Sigmoid colon (tissue), 7 donors: ENCODE measurements around the gene PRMT5. TPM values are rescaled to one million over a fixed set of nuclear protein-coding genes. Genes with fewer than 3 reads are reported as not detected.
"Not testable (repeated sequence)": the region's sequence is repeated elsewhere in the genome, so short reads cannot be mapped to it uniquely, and the experiment has no call there.

ENCODE experiments used
- DNase-seq: peaks from one replicate; pipeline ENCODE4 v3.0.0-alpha.2; 2019
- H3K27ac ChIP-seq, 4 donors: fragments of 200-600 bp; sonication (generic); one replicate each; pipeline ENCODE4 v1.5.1; 2016 to 2019; ENCODE audit warnings: mild to moderate bottlenecking in 1 of 4
- H3K27me3 ChIP-seq, 3 donors: fragments of 200-600 bp; sonication (generic); one replicate each; pipeline ENCODE4 v1.5.1; 2019; ENCODE audit warnings: mild to moderate bottlenecking in 1 of 3
- H3K36me3 ChIP-seq, 4 donors: fragments of 200-600 bp; sonication (generic); one replicate each; pipeline ENCODE4 v1.5.1; 2016 to 2019
- H3K4me1 ChIP-seq, 4 donors: fragments of 200-600 bp; sonication (generic); one replicate each; pipeline ENCODE4 v1.5.1; 2017 to 2019
- H3K4me3 ChIP-seq, 4 donors: fragments of 200-600 bp; sonication (generic); one replicate each; pipeline ENCODE4 v1.5.1; 2017 to 2019; ENCODE audit warnings: mild to moderate bottlenecking in 2 of 4, moderate library complexity in 1 of 4
- H3K9me3 ChIP-seq, 4 donors: fragments of 200-600 bp in 3 of 4; sonication (generic) in 3 of 4; one replicate each; pipeline versions ENCODE4 v1.5.1 to v1.6.1; 2013 to 2019
- CTCF ChIP-seq, 4 experiments: fragments of 450-650 bp in 3 of 4; fragments of 200-600 bp in 1 of 4; IDR thresholded peaks; one replicate each; pipeline ENCODE4 v1.5.1; 2016 to 2019; ENCODE audit warnings: antibody characterized with exemption in 4 of 4, mild to moderate bottlenecking in 3 of 4, moderate library complexity in 2 of 4
- EP300 ChIP-seq, 4 donors: sonication (generic); formaldehyde crosslinking; IDR thresholded peaks; one replicate each; pipeline ENCODE4 v1.6.1; 2017; ENCODE audit warnings: antibody characterized with exemption in 4 of 4
- POLR2A ChIP-seq, 2 donors: fragments of 450-650 bp; IDR thresholded peaks; one replicate each; pipeline ENCODE4 v1.6.1; 2016; ENCODE audit warnings: antibody characterized with exemption in 2 of 2, mild to moderate bottlenecking in 2 of 2, moderate library complexity in 2 of 2
- POLR2AphosphoS5 ChIP-seq, 4 donors: sonication (generic); formaldehyde crosslinking; IDR thresholded peaks; one replicate each; pipeline ENCODE4 v1.6.1; 2017; ENCODE audit warnings: antibody characterized with exemption in 4 of 4
- WGBS, 2 donors: extraction: QIAGEN DNeasy Blood & Tissue Kit; methylation state at CpG; one replicate each; pipeline ENCODE4 v1.1.7; 2013; 5-methylcytosine and 5-hydroxymethylcytosine counted together
- intact Hi-C: fragments of 100-400 bp; cut with DNase I; formaldehyde crosslinking; loops from one replicate; pipeline ENCODE4 v1.15.1; 2023
- polyA plus RNA-seq, 3 donors: library from polyadenylated mRNA; stranded (reverse); fragments of 200-250 nt; gene quantifications; one replicate each; pipeline ENCODE4 v1.2.3, GENCODE V29; 2013
- total RNA-seq, 4 donors: library from RNA; depleted of rRNA; stranded (reverse); fragments of >200 nt; gene quantifications; one replicate each; pipeline ENCODE4 v1.1.0, GENCODE V29; 2016
- donor health status: healthy with polysubstance abuse.
- donor health status: Bipolar disorder and iron deficiency.
- donor health status: healthy.

PRMT5 gene
- total and polyA plus RNA-seq, 7 donors = 33.3 to 66.7 (median 53.3) TPM

GRCh38 chr14:22955702-22956569, 26.8 kb upstream of the PRMT5 start:
- H3K36me3 ChIP-seq = peaks cover 0 to 30% (median 6%) of the 10 kb centered on the region in 4 donors
- H3K9me3 ChIP-seq = no peaks in the 10 kb centered on the region
- intact Hi-C loops = loop anchor here (2.0 kb wide), 1 partner anchor 25 kb away; no protein-coding TSS in a partner anchor
- no peaks in the 10 kb centered on the region for H3K27me3 ChIP-seq
- peak; percentile 58 for DNase-seq
- TF ChIP-seq POLR2A (IDR thresholded peaks at IDR 0.05) = no peak
- TF ChIP-seq POLR2AphosphoS5 (IDR thresholded peaks at IDR 0.05) = no peak
- TF ChIP-seq CTCF (IDR thresholded peaks at IDR 0.05) = no peak
- peaks cover 0 to 17% (median 6%) of the 10 kb centered on the region in 4 donors for H3K4me1 ChIP-seq
- peak overlapping the region; percentile 90 to 94 (median 94) for H3K27ac ChIP-seq
- H3K4me3 ChIP-seq = peak overlapping the region; percentile 51 to 72 (median 60)
- WGBS, 2 donors = 3 to 26% methylated on average over 19 of the region's 19 CpGs

GRCh38 chr14:22952418-22952817, 23.2 kb upstream of the PRMT5 start:
- Histone ChIP-seq H3K27me3 (no peaks in the 10 kb centered on the region), H3K9me3 (no peaks in the 10 kb centered on the region), H3K4me1 (peaks cover 0 to 17% (median 6%) of the 10 kb centered on the region in 4 donors), H3K27ac (no peak overlapping the region), H3K4me3 (no peak overlapping the region), H3K36me3 (peaks cover 0 to 55% (median 15%) of the 10 kb centered on the region in 4 donors)
- peak; percentile 3 for DNase-seq
- WGBS, 2 donors = 95 to 96% methylated on average over 1 of the region's 1 CpG
- intact Hi-C loops = no loop called here
- TF ChIP-seq POLR2A (IDR thresholded peaks at IDR 0.05) = no peak
- no peak for TF ChIP-seq POLR2AphosphoS5 (IDR thresholded peaks at IDR 0.05)
- TF ChIP-seq EP300 (IDR thresholded peaks at IDR 0.05) = no peak
- no peak for TF ChIP-seq CTCF (IDR thresholded peaks at IDR 0.05)

- intact Hi-C loops, H3K9me3 ChIP-seq, H3K27ac ChIP-seq, H3K27me3 ChIP-seq, H3K4me3 ChIP-seq: not testable (repeated sequence)
- Histone ChIP-seq H3K36me3 (peaks cover 0 to 61% (median 21%) of the 10 kb centered on the region in 4 donors), H3K4me1 (peaks cover 0 to 13% (median 6%) of the 10 kb centered on the region in 4 donors)
- DNase-seq = peak; percentile 7
- 92 to 94% methylated on average over 8 of the region's 8 CpGs for whole genome bisulfite sequencing, 2 donors
These were observed 22.6 kb upstream of the PRMT5 start for GRCh38 chr14:22951795-22952194.

GRCh38 chr14:22945642-22946041, 16.5 kb upstream of the PRMT5 start:
- DNase-seq = no peak
- H3K4me1 ChIP-seq = no peaks in the 10 kb centered on the region
- 93 to 97% methylated on average over 3 of the region's 3 CpGs for WGBS, 2 donors
- intact Hi-C loops = no loop called here
- H3K9me3 ChIP-seq = no peaks in the 10 kb centered on the region
- no peak overlapping the region for H3K27ac ChIP-seq
- no peaks in the 10 kb centered on the region for H3K27me3 ChIP-seq
- peaks cover 6 to 46% (median 18%) of the 10 kb centered on the region in 4 donors for H3K36me3 ChIP-seq
- H3K4me3 ChIP-seq = no peak overlapping the region
- TF ChIP-seq POLR2AphosphoS5 (IDR thresholded peaks at IDR 0.05) = no peak
- TF ChIP-seq POLR2A (IDR thresholded peaks at IDR 0.05) = no peak
- TF ChIP-seq EP300 (IDR thresholded peaks at IDR 0.05) = no peak
- no peak for TF ChIP-seq CTCF (IDR thresholded peaks at IDR 0.05)

- no peak for TF ChIP-seq POLR2AphosphoS5 (IDR thresholded peaks at IDR 0.05)
- no peak for TF ChIP-seq POLR2A (IDR thresholded peaks at IDR 0.05)
- TF ChIP-seq EP300 (IDR thresholded peaks at IDR 0.05) = no peak
- TF ChIP-seq CTCF (IDR thresholded peaks at IDR 0.05) = no peak
These were observed 10.5 kb upstream of the PRMT5 start for GRCh38 chr14:22939684-22940083.

More at GRCh38 chr14:22939684-22940083, 10.5 kb upstream of the PRMT5 start:
- WGBS, 2 donors = 93 to 95% methylated on average over 4 of the region's 4 CpGs
- H3K27ac ChIP-seq = no peak overlapping the region
- no peaks in the 10 kb centered on the region for H3K36me3 ChIP-seq
- H3K4me1 ChIP-seq = no peaks in the 10 kb centered on the region
- intact Hi-C loops = no loop called here
- no peaks in the 10 kb centered on the region for H3K9me3 ChIP-seq
- no peaks in the 10 kb centered on the region for H3K27me3 ChIP-seq
- DNase-seq = no peak
- H3K4me3 ChIP-seq = no peak overlapping the region
